Measurements from ENCODE around the gene TIMM29.
"Not testable (repeated sequence)": the region's sequence is repeated elsewhere in the genome, so short reads cannot be mapped to it uniquely, and the experiment has no call there.

Gene TIMM29

GRCh38 chr19:10924597-10924996 is 4.0 kb upstream of the TIMM29 start:
- TF ChIP-seq CTCF (IDR thresholded peaks at IDR 0.05; ENCODE audit: low read length, missing control alignments), result no peak

GRCh38 chr19:10927730-10928562 is 665 bp upstream of the TIMM29 start:
- peak overlapping the region; percentile 87 for H3K4me3 ChIP-seq (replicated peaks; ENCODE audit: low read depth, low read length)
- no peak for TF ChIP-seq CTCF (IDR thresholded peaks at IDR 0.05; ENCODE audit: low read length, missing control alignments)
- DNase-seq (ENCODE audit: low read depth), result no peak

More at GRCh38 chr19:10924597-10924996, 4.0 kb upstream of the TIMM29 start:
- H3K4me3 ChIP-seq (replicated peaks; ENCODE audit: low read depth, low read length), result no peak overlapping the region
- DNase-seq (ENCODE audit: low read depth), result no peak

GRCh38 chr19:10929402-10929794 is 787 bp downstream of the TIMM29 start:
- TF ChIP-seq CTCF (IDR thresholded peaks at IDR 0.05; ENCODE audit: low read length, missing control alignments), result no peak
- DNase-seq (ENCODE audit: low read depth), result no peak
- H3K4me3 ChIP-seq (replicated peaks; ENCODE audit: low read depth, low read length), result peak overlapping the region; percentile 87

GRCh38 chr19:10935371-10936059 is 6.9 kb downstream of the TIMM29 start:
- DNase-seq (ENCODE audit: low read depth), result no peak
- H3K4me3 ChIP-seq (replicated peaks; ENCODE audit: low read depth, low read length), result no peak overlapping the region
- TF ChIP-seq CTCF (IDR thresholded peaks at IDR 0.05; ENCODE audit: low read length, missing control alignments), result no peak

- TF ChIP-seq CTCF (IDR thresholded peaks at IDR 0.05; ENCODE audit: low read length, missing control alignments), result peak; percentile 64
- H3K4me3 ChIP-seq (replicated peaks; ENCODE audit: low read depth, low read length), result no peak overlapping the region
These were observed 8.1 kb downstream of the TIMM29 start for GRCh38 chr19:10936661-10937084.

GRCh38 chr19:10941649-10942048 is 13.0 kb downstream of the TIMM29 start:
- H3K4me3 ChIP-seq (replicated peaks; ENCODE audit: low read depth, low read length); DNase-seq (ENCODE audit: low read depth): not testable (repeated sequence)

More at GRCh38 chr19:10936661-10937084, 8.1 kb downstream of the TIMM29 start:
- peak; percentile 89 for DNase-seq (ENCODE audit: low read depth)

- not testable (repeated sequence) for H3K4me3 ChIP-seq (replicated peaks; ENCODE audit: low read depth, low read length); DNase-seq (ENCODE audit: low read depth)
These were observed 14.8 kb downstream of the TIMM29 start for GRCh38 chr19:10943412-10943811.
